Neural crest cell (in vitro differentiated cells): ENCODE results near the gene PLD5. TPM values are rescaled to one million over a fixed set of nuclear protein-coding genes. Genes with fewer than 3 reads are reported as not detected.

Source experiments
- DNase-seq: peaks from one replicate; pipeline ENCODE4 v3.0.0; 2021; ENCODE audit warnings: low read depth, mixed read lengths, low spot score
- H3K27ac Mint-ChIP-seq: one replicate; pipeline ENCODE4 v1.8.0; 2021; ENCODE audit warnings: mild to moderate bottlenecking, mixed read lengths; ENCODE audit not compliant: unreplicated experiment
- H3K27me3 Mint-ChIP-seq: 2 replicates; pipeline ENCODE4 v1.8.0; 2021; ENCODE audit warnings: low read depth, mild to moderate bottlenecking, mixed read lengths
- H3K36me3 Mint-ChIP-seq: 2 replicates; pipeline ENCODE4 v1.8.0; 2021; ENCODE audit warnings: low read depth, mild to moderate bottlenecking, mixed read lengths
- H3K4me1 Mint-ChIP-seq: 2 replicates; pipeline ENCODE4 v1.8.0; 2021; ENCODE audit warnings: mixed read lengths
- H3K4me3 Mint-ChIP-seq: one replicate; pipeline ENCODE4 v1.8.0; 2021; ENCODE audit warnings: mild to moderate bottlenecking, mixed read lengths
- H3K9me3 Mint-ChIP-seq: 2 replicates; pipeline ENCODE4 v1.8.0; 2021; ENCODE audit warnings: mixed read lengths
- total RNA-seq: library from RNA; stranded (reverse); gene quantifications from 2 replicates; pipeline ENCODE4 v1.2.1, GENCODE V29; 2021
- TF ChIP-seq, protein P1 (sequence below): fragments of 200-600 bp; sonication (generic); conservative IDR thresholded peaks from 2 replicates; pipeline ENCODE4 v1.5.0; 2021; ENCODE audit warnings: antibody characterized with exemption, mild to moderate bottlenecking

PLD5 gene
- total RNA-seq, 1 donor from 2014 or later: 1.1 TPM

DNA sequence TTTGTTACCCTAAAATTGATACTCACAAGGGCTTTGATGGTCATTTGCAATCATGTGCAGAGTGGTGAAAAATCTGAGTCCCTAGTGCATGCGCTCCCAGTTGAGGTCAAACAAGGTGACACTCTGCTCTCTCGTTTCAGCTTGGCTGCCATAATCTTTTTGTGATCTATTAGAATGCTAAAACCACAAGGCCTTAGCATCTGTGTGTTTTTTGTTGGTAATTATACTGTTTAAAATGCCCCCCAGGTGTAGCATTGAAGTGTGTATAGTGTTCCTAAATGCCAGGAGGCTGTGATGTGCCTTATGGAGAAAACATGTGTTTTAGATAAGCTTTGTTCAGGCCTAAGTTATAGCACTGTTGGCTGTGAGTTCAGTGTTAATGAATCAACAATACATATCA, 89.3 kb downstream of the PLD5 start:
- peaks cover 11% of the 10 kb centered on the region for H3K9me3 Mint-ChIP-seq
- H3K4me1 Mint-ChIP-seq: no peaks in the 10 kb centered on the region
- no peak overlapping the region for H3K27ac Mint-ChIP-seq
- H3K36me3 Mint-ChIP-seq: peaks cover 2% of the 10 kb centered on the region
- H3K4me3 Mint-ChIP-seq: no peak overlapping the region
- no peaks in the 10 kb centered on the region for H3K27me3 Mint-ChIP-seq
- DNase-seq: no peak
- TF ChIP-seq, protein P1, sequence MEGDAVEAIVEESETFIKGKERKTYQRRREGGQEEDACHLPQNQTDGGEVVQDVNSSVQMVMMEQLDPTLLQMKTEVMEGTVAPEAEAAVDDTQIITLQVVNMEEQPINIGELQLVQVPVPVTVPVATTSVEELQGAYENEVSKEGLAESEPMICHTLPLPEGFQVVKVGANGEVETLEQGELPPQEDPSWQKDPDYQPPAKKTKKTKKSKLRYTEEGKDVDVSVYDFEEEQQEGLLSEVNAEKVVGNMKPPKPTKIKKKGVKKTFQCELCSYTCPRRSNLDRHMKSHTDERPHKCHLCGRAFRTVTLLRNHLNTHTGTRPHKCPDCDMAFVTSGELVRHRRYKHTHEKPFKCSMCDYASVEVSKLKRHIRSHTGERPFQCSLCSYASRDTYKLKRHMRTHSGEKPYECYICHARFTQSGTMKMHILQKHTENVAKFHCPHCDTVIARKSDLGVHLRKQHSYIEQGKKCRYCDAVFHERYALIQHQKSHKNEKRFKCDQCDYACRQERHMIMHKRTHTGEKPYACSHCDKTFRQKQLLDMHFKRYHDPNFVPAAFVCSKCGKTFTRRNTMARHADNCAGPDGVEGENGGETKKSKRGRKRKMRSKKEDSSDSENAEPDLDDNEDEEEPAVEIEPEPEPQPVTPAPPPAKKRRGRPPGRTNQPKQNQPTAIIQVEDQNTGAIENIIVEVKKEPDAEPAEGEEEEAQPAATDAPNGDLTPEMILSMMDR: no peak

- DNase-seq: no peak
- Mint-ChIP-seq H3K27ac (no peak overlapping the region), H3K4me3 (no peak overlapping the region), H3K9me3 (peaks cover 11% of the 10 kb centered on the region), H3K36me3 (peaks cover 2% of the 10 kb centered on the region), H3K4me1 (no peaks in the 10 kb centered on the region), H3K27me3 (no peaks in the 10 kb centered on the region)
- TF ChIP-seq, protein P1: no peak
Observed at GRCh38 chr1:242432491-242433095, 91.9 kb downstream of the PLD5 start.

GRCh38 chr1:242431786-242432185, 92.7 kb downstream of the PLD5 start:
- peaks cover 11% of the 10 kb centered on the region for H3K9me3 Mint-ChIP-seq
- peaks cover 2% of the 10 kb centered on the region for H3K36me3 Mint-ChIP-seq
- H3K4me3 Mint-ChIP-seq: no peak overlapping the region
- no peaks in the 10 kb centered on the region for H3K27me3 Mint-ChIP-seq
- H3K27ac Mint-ChIP-seq: no peak overlapping the region
- no peaks in the 10 kb centered on the region for H3K4me1 Mint-ChIP-seq
- TF ChIP-seq, protein P1: no peak
- no peak for DNase-seq

DNA sequence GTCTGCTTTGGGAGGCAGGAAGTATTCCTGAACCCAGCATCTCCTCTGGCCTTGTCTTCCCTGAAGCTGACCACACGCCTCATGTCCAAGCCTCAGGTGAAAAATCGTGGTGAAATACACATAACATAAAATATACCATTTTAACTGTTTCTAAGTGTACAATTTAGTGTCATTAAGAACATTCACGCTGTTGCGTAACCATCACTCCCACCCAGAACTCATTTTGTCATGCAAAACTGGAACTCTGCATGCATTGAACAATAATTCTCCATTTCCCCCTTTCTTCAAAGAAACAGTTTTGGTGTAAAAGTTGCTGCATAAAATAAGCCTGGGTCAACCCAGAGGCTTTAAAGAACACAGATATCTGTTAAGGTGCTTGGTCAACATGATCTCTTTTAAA, 93.5 kb downstream of the PLD5 start:
- TF ChIP-seq, protein P1: no peak
- H3K4me3 Mint-ChIP-seq: no peak overlapping the region
- peaks cover 11% of the 10 kb centered on the region for H3K9me3 Mint-ChIP-seq
- no peaks in the 10 kb centered on the region for H3K27me3 Mint-ChIP-seq
- no peak for DNase-seq
- no peaks in the 10 kb centered on the region for H3K4me1 Mint-ChIP-seq
- H3K27ac Mint-ChIP-seq: no peak overlapping the region
- peaks cover 2% of the 10 kb centered on the region for H3K36me3 Mint-ChIP-seq

GRCh38 chr1:242428399-242429190, 95.9 kb downstream of the PLD5 start:
- DNase-seq: no peak
- TF ChIP-seq, protein P1: no peak
- H3K27me3 Mint-ChIP-seq: no peaks in the 10 kb centered on the region
- no peaks in the 10 kb centered on the region for H3K4me1 Mint-ChIP-seq
- H3K27ac Mint-ChIP-seq: peak overlapping the region; percentile 53
- H3K36me3 Mint-ChIP-seq: peaks cover 2% of the 10 kb centered on the region
- H3K4me3 Mint-ChIP-seq: no peak overlapping the region
- H3K9me3 Mint-ChIP-seq: peaks cover 7% of the 10 kb centered on the region
